GM19099 (cell line): ENCODE results near the gene CUX1.

Experiments used
- POLR2A ChIP-seq: IDR thresholded peaks from 3 replicates; pipeline ENCODE4 v1.6.1; 2011; ENCODE audit warnings: low read depth; ENCODE audit not compliant: insufficient read length; ENCODE audit errors: extremely low read depth

CUX1 gene

GRCh38 chr7:102197161-102197560, 379.7 kb downstream of the CUX1 start:
- no peak for TF ChIP-seq POLR2A

GRCh38 chr7:102197599-102197998, 380.2 kb downstream of the CUX1 start:
- TF ChIP-seq POLR2A: no peak

GRCh38 chr7:102198417-102198956, 381.1 kb downstream of the CUX1 start:
- TF ChIP-seq POLR2A: no peak

- TF ChIP-seq POLR2A: no peak
These were observed 384.1 kb downstream of the CUX1 start for GRCh38 chr7:102201576-102201975.

GRCh38 chr7:102202556-102202955, 385.1 kb downstream of the CUX1 start:
- TF ChIP-seq POLR2A: no peak

GRCh38 chr7:102203218-102203617, 385.8 kb downstream of the CUX1 start:
- TF ChIP-seq POLR2A: no peak

GRCh38 chr7:102204212-102204611, 386.8 kb downstream of the CUX1 start:
- no peak for TF ChIP-seq POLR2A

- TF ChIP-seq POLR2A: no peak
These were observed 388.5 kb downstream of the CUX1 start for GRCh38 chr7:102205915-102206314.

GRCh38 chr7:102208826-102209225, 391.4 kb downstream of the CUX1 start:
- no peak for TF ChIP-seq POLR2A

GRCh38 chr7:102210787-102211186, 393.4 kb downstream of the CUX1 start:
- no peak for TF ChIP-seq POLR2A

- peak; percentile 33 for TF ChIP-seq POLR2A
These were observed 394.4 kb downstream of the CUX1 start for GRCh38 chr7:102211590-102212550.

- no peak for TF ChIP-seq POLR2A
These were observed 397.1 kb downstream of the CUX1 start for GRCh38 chr7:102214477-102215072.

GRCh38 chr7:102215256-102215655, 397.8 kb downstream of the CUX1 start:
- TF ChIP-seq POLR2A: no peak

GRCh38 chr7:102215711-102216110, 398.3 kb downstream of the CUX1 start:
- no peak for TF ChIP-seq POLR2A

- TF ChIP-seq POLR2A: no peak
These were observed 399.3 kb downstream of the CUX1 start for GRCh38 chr7:102216573-102217314.
